Measurements from ENCODE around the gene FSTL3.

DNA sequence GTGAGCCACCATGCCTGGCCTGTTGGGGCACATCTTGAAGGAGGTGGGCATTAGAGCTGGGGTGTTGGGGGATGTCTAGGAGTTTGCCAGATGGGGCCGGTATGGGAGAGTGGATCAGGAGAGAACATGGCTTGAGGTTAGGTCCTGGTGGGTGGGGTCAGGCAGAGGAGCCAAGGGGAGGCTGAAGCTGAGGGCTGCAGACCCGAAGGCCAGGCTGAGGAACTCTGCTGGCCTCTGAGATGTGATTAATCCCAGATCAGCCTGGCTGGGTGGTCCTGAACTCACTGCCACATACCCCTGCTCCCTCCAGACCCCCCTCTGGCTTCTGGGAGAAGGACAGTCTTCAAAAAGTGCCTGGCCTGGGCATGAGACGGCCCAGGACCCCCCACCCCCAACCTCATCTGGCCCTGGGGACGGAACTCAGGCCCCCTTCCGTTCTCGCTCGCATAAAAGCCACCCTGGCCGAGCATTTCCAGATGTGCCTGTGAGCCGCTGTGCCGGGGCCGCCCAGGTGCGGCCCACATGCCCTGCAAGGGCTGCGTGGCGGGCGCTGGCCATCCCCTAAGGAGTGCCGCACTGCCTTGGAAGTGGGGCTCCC lies 2.7 kb downstream of the FSTL3 start:
- TF ChIP-seq POLR2AphosphoS5 (IDR thresholded peaks at IDR 0.05) (no peak), CTCF (IDR thresholded peaks at IDR 0.05) (no peak), POLR2A (IDR thresholded peaks at IDR 0.05; ENCODE audit: low read depth) (no peak)

Data from esophagus muscularis mucosa (tissue), 3 donors.